HG02610 (cell line): Measurements from ENCODE around the gene SESN1.

Experiments
- ATAC-seq: cut with Tn5 transposase; IDR thresholded peaks from one replicate; pipeline ENCODE4 v1.9.1; 2021; ENCODE audit warnings: mild to moderate bottlenecking, moderate library complexity; ENCODE audit not compliant: unreplicated experiment

The SESN1 gene

GRCh38 chr6:108942556-108943492 is 151.8 kb downstream of the SESN1 start:
- ATAC-seq: no peak

GRCh38 chr6:108941859-108942258 is 152.8 kb downstream of the SESN1 start:
- no peak for ATAC-seq

- no peak for ATAC-seq
Measured at GRCh38 chr6:108941281-108941680, 153.4 kb downstream of the SESN1 start.

- ATAC-seq: no peak
Measured at GRCh38 chr6:108940741-108941140, 153.9 kb downstream of the SESN1 start.

- no peak for ATAC-seq
Measured at GRCh38 chr6:108937170-108937569, 157.5 kb downstream of the SESN1 start.
